Brain microvascular endothelial cell (primary cell): ENCODE data around the gene IL16.

Source experiments
- DNase-seq: peaks from one replicate; pipeline ENCODE4 v3.0.0-alpha.2; 2020
- H3K27ac ChIP-seq: fragments of 250-450 bp; sonication (Bioruptor Pico); 2 replicates; pipeline ENCODE4 v1.5.1; 2020; ENCODE audit warnings: mild to moderate bottlenecking, moderate library complexity
- H3K27me3 ChIP-seq: fragments of 250-450 bp; sonication (Bioruptor Pico); replicated peaks from 2 replicates; pipeline ENCODE4 v1.5.1; 2020; ENCODE audit warnings: mild to moderate bottlenecking
- H3K36me3 ChIP-seq: fragments of 250-450 bp; sonication (Bioruptor Pico); replicated peaks from 2 replicates; pipeline ENCODE4 v1.5.1; 2020; ENCODE audit warnings: mild to moderate bottlenecking
- H3K4me3 ChIP-seq: 2 replicates; pipeline ENCODE4 v1.5.1; 2011; ENCODE audit warnings: low read depth, mild to moderate bottlenecking, control low read depth, low read length, moderate library complexity
- in situ Hi-C: cut with HindIII; loops from 2 replicates; pipeline ENCODE4 v1.10.0; 2017; ENCODE audit warnings: low sequenced_read_pairs, low pct_ligation_motif_present
- TF ChIP-seq, protein P1 (sequence below): IDR thresholded peaks from 2 replicates; pipeline ENCODE4 v1.5.1; 2011; ENCODE audit warnings: low read depth, mild to moderate bottlenecking, moderate library complexity, low read length, control low read depth, inconsistent platforms; ENCODE audit errors: missing control alignments

IL16 gene

DNA sequence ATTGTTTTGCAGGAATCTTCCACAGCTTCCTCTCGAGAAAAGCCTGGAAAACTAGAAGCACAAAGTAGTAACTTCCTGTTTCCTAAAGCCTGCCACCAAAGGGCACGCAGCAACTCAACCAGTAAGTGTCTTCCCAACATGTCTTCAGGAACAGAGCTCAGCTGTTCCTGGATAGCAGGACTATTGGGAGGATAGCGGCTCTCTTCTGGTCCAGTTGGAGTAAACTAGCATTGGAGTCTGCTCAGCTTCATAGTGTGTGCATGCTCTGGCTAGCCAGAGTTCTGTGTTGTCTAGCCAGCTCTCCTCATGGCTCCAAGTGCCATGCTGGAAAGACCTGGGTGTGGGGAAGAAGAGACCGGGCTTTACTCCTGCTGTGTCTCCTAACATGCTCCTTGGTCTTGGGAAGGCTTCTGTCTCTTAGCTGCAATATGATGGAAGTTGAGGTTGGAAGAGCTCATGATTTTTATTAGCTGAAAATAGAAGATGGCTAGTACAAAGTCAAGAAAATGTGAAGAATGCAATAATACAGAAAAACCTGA, 63.1 kb downstream of the IL16 start:
- H3K27me3 ChIP-seq, result peaks cover 3% of the 10 kb centered on the region
- no peaks in the 10 kb centered on the region for H3K36me3 ChIP-seq
- H3K27ac ChIP-seq, result no peak overlapping the region
- TF ChIP-seq, protein P1, sequence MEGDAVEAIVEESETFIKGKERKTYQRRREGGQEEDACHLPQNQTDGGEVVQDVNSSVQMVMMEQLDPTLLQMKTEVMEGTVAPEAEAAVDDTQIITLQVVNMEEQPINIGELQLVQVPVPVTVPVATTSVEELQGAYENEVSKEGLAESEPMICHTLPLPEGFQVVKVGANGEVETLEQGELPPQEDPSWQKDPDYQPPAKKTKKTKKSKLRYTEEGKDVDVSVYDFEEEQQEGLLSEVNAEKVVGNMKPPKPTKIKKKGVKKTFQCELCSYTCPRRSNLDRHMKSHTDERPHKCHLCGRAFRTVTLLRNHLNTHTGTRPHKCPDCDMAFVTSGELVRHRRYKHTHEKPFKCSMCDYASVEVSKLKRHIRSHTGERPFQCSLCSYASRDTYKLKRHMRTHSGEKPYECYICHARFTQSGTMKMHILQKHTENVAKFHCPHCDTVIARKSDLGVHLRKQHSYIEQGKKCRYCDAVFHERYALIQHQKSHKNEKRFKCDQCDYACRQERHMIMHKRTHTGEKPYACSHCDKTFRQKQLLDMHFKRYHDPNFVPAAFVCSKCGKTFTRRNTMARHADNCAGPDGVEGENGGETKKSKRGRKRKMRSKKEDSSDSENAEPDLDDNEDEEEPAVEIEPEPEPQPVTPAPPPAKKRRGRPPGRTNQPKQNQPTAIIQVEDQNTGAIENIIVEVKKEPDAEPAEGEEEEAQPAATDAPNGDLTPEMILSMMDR, result no peak
- no peak overlapping the region for H3K4me3 ChIP-seq
- in situ Hi-C loops, result loop anchor here (25.0 kb wide), 1 partner anchor 148 kb away; no protein-coding TSS in a partner anchor
- DNase-seq, result no peak

DNA sequence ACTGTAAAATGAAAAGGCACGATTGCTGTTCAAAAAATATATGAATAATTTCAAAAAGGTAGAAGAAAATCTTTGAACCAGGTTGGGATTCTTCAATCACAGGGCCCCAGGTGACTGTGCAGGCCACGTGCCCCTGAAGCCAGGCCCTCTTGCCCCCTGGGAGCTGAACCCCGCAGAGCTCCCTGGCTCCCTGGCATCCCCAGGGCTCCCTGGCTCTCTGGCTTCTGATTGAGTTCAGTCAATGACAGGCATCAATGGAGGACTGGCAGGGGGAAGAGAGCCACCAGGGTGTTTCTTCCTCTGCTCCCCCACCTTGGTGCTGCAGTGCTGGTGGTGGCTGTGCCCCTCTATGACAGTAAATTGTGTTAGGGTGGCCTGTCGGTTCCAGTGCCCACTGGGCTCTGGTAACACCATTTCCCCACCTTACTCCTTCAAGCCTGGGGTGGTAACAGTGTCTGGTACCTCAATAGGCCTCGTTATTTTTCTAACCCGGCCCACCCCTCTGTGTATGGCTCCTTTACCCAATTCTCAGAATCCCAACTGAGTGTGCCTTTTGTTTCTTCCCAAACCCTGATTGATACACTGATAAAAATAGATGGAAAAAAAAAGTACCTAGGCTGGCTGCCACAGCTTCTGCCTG, 64.6 kb downstream of the IL16 start:
- TF ChIP-seq, protein P1, result no peak
- Histone ChIP-seq H3K27ac (no peak overlapping the region), H3K4me3 (no peak overlapping the region), H3K27me3 (peaks cover 3% of the 10 kb centered on the region), H3K36me3 (no peaks in the 10 kb centered on the region)
- in situ Hi-C loops, result loop anchor here (25.0 kb wide), 1 partner anchor 149 kb away; no protein-coding TSS in a partner anchor
- DNase-seq, result no peak

DNA sequence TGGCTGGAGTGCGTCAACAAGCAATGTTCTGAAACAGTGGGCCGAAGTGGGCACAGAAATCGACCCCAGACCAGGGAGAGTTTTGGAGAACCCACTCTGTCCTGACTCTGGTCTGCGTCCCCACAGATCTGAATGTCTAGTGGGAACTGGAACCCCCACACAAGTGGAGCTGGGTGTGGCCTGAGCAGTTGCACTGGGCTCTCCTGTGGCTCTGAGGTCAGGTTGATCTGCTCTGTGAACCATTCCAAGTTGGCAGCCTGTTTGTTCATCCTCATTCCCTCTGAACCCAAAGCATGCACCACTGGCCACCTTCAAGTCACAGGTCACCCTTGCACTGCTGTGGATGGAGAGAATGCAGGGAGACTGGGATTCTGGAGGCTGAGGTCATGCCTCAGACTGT, 66.8 kb downstream of the IL16 start:
- no peak for DNase-seq
- Histone ChIP-seq H3K4me3 (no peak overlapping the region), H3K36me3 (no peaks in the 10 kb centered on the region), H3K27me3 (no peaks in the 10 kb centered on the region), H3K27ac (no peak overlapping the region)
- TF ChIP-seq, protein P1, result no peak
- in situ Hi-C loops, result loop anchor here (25.0 kb wide), 1 partner anchor 151 kb away; no protein-coding TSS in a partner anchor

DNA sequence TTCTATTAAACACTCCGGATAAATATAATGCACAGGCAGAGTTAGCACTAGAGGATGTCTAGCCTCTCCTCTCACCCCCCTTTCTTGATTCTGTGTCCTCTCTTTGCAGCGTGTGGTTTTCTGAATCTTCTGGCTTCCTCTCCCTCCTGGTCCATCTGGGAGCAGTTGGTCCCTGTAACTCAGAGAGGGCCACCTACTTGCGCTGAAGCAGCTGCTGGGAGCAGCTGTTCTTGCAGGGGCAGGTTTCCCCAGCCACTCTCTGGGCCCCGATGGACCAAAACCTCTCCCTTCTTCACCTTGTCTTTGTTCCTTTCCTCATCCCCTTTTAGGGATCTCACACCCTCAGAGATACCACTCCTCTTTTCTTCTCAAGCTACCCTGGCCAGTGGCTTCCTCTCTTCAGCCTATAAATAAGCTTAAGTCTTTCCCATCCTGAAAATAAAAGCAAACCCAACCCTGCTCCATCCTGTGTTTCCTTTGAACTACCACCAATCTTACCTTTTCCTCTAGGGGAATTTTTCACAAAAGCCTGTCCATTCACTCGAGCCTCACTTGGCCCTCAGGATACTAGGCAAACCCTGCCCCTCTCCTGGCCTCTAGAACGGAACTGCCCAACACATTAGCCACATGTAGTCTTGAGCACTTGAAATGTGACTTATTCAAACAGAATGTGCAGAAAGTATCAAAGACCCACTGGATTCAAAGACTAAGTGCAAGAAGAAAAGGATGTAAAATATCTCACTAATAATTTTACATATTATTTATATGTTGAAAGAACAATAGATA, 67.6 kb downstream of the IL16 start:
- Histone ChIP-seq H3K4me3 (no peak overlapping the region), H3K27me3 (no peaks in the 10 kb centered on the region), H3K36me3 (no peaks in the 10 kb centered on the region), H3K27ac (no peak overlapping the region)
- no peak for DNase-seq
- in situ Hi-C loops, result loop anchor here (25.0 kb wide), 1 partner anchor 152 kb away; no protein-coding TSS in a partner anchor
- TF ChIP-seq, protein P1, result no peak

- no peaks in the 10 kb centered on the region for H3K36me3 ChIP-seq
- in situ Hi-C loops, result loop anchor here (25.0 kb wide), 1 partner anchor 153 kb away; no protein-coding TSS in a partner anchor
- H3K4me3 ChIP-seq, result peak overlapping the region; percentile 24
- no peak for DNase-seq
- no peak overlapping the region for H3K27ac ChIP-seq
- no peaks in the 10 kb centered on the region for H3K27me3 ChIP-seq
- TF ChIP-seq, protein P1, result no peak
Measured at GRCh38 chr15:81265256-81265943, 68.7 kb downstream of the IL16 start.
